CD4-positive, alpha-beta memory T cell (primary cell): Measurements from ENCODE around the gene HTR7. TPM values are rescaled to one million over a fixed set of nuclear protein-coding genes. Genes with fewer than 3 reads are reported as not detected.

ENCODE experiments used
- CTCF ChIA-PET: fragments of 350-600 bp; sonication (Branson Sonifier 250); formaldehyde crosslinking; loops from one replicate; lab custom pipeline; 2021; ENCODE audit warnings: inconsistent platforms; ENCODE audit not compliant: partially characterized antibody; lab: Charles Lee
- POLR2A ChIA-PET: fragments of 350-600 bp; sonication (Branson Sonifier 250); formaldehyde crosslinking; loops from one replicate; lab custom pipeline; 2021; ENCODE audit not compliant: partially characterized antibody; lab: Charles Lee
- DNase-seq, 5 donors: peaks; one replicate each; pipeline versions ENCODE4 v3.0.0 to v3.0.0-alpha.2; 2020 to 2022; ENCODE audit warnings: mixed read lengths in 1 of 5
- H3K27ac ChIP-seq: one replicate; pipeline ENCODE4 v1.7.0; 2013; ENCODE audit warnings: low read depth, low read length
- H3K27me3 ChIP-seq: 2 replicates; pipeline ENCODE4 v1.7.0; 2013; ENCODE audit warnings: mild to moderate bottlenecking, low read length, moderate library complexity; ENCODE audit not compliant: insufficient read depth
- H3K36me3 ChIP-seq: 2 replicates; pipeline ENCODE4 v1.7.0; 2013; ENCODE audit warnings: mild to moderate bottlenecking, low read length, moderate library complexity; ENCODE audit not compliant: insufficient read depth
- H3K4me1 ChIP-seq: 2 replicates; pipeline ENCODE4 v1.7.0; 2013; ENCODE audit warnings: mild to moderate bottlenecking, low read length, moderate library complexity; ENCODE audit not compliant: insufficient read depth
- H3K4me3 ChIP-seq, 2 donors: one replicate each; pipeline ENCODE4 v1.7.0; 2013; ENCODE audit warnings: low read length in 2 of 2, mild to moderate bottlenecking in 1 of 2
- H3K9me3 ChIP-seq, 2 donors: one replicate each; pipeline ENCODE4 v1.7.0; 2013; ENCODE audit warnings: low read length in 2 of 2, control low read depth in 1 of 2; ENCODE audit not compliant: control insufficient read depth in 1 of 2
- H3K27ac Mint-ChIP-seq, 7 donors: one replicate each; pipeline ENCODE4 v1.8.0; 2020 to 2021; ENCODE audit warnings: mixed read lengths in 7 of 7, mild to moderate bottlenecking in 6 of 7, inconsistent platforms in 3 of 7, moderate library complexity in 3 of 7
- H3K27me3 Mint-ChIP-seq, 2 donors: one replicate each; pipeline ENCODE4 v1.8.0; 2020 to 2021; ENCODE audit warnings: mixed read lengths in 2 of 2
- H3K36me3 Mint-ChIP-seq, 2 donors: one replicate each; pipeline ENCODE4 v1.8.0; 2020 to 2021; ENCODE audit warnings: mixed read lengths in 2 of 2, inconsistent platforms in 1 of 2, mild to moderate bottlenecking in 1 of 2
- H3K4me1 Mint-ChIP-seq, 4 donors: one replicate each; pipeline ENCODE4 v1.8.0; 2020 to 2021; ENCODE audit warnings: mixed read lengths in 4 of 4, mild to moderate bottlenecking in 1 of 4
- H3K4me3 Mint-ChIP-seq, 8 donors: one replicate each; pipeline ENCODE4 v1.8.0; 2020 to 2021; ENCODE audit warnings: mixed read lengths in 8 of 8, mild to moderate bottlenecking in 7 of 8, moderate library complexity in 6 of 8, inconsistent platforms in 3 of 8
- H3K9me3 Mint-ChIP-seq, 8 donors: one replicate each; pipeline ENCODE4 v1.8.0; 2020 to 2021; ENCODE audit warnings: mixed read lengths in 8 of 8, mild to moderate bottlenecking in 5 of 8, inconsistent platforms in 3 of 8, moderate library complexity in 1 of 8
- intact Hi-C: fragments of 100-400 bp; cut with micrococcal nuclease; formaldehyde crosslinking; loops from one replicate; pipeline ENCODE4 v1.15.1; 2023
- polyA plus RNA-seq, 2 donors: library from polyadenylated mRNA; unstranded; fragments of 300-500 nt; fragmentation: Illumina TruSeq; gene quantifications; one replicate each; pipeline ENCODE4 v1.2.3, GENCODE V29; 2021
- total RNA-seq, 2 experiments: library from RNA; stranded (reverse); gene quantifications; one replicate each; pipeline ENCODE4 v1.2.3, GENCODE V29; 2021

HTR7 gene
- total and polyA plus RNA-seq, 4 experiments from 2014 or later: not detected

- no peaks in the 10 kb centered on the region for H3K9me3 ChIP-seq
- no peak overlapping the region for H3K27ac ChIP-seq
- H3K27me3 Mint-ChIP-seq: peaks cover 14% of the 10 kb centered on the region in 2 donors
- DNase-seq: peak; percentile 16 to 45 (median 29)
- no peaks in the 10 kb centered on the region for H3K9me3 Mint-ChIP-seq
- H3K36me3 Mint-ChIP-seq: no peaks in the 10 kb centered on the region
- intact Hi-C loops: loop anchor here (1.0 to 5.0 kb wide), 3 partner anchors 112 to 501 kb away; partner anchors contain the start of gene RPP30
- H3K27me3 ChIP-seq: no peaks in the 10 kb centered on the region
- H3K4me1 Mint-ChIP-seq: no peaks in the 10 kb centered on the region
- H3K4me1 ChIP-seq: no peaks in the 10 kb centered on the region
- ChIA-PET CTCF (interaction anchor here (0.8 to 1.9 kb wide), 6 partner anchors 9 to 499 kb away, joined by 3 to 10 read pairs (median 3); no protein-coding TSS in a partner anchor), POLR2A (no interaction called here)
- no peak overlapping the region for H3K27ac Mint-ChIP-seq
- H3K36me3 ChIP-seq: no peaks in the 10 kb centered on the region
- no peak overlapping the region for H3K4me3 ChIP-seq
- no peak overlapping the region for H3K4me3 Mint-ChIP-seq
Measured at GRCh38 chr10:90751107-90751997, 106.5 kb downstream of the HTR7 start.

GRCh38 chr10:90746829-90747228, 111.0 kb downstream of the HTR7 start:
- no peak overlapping the region for H3K27ac Mint-ChIP-seq
- Histone ChIP-seq H3K27ac (no peak overlapping the region), H3K9me3 (no peaks in the 10 kb centered on the region), H3K4me3 (no peak overlapping the region), H3K36me3 (no peaks in the 10 kb centered on the region), H3K4me1 (no peaks in the 10 kb centered on the region), H3K27me3 (no peaks in the 10 kb centered on the region)
- no peaks in the 10 kb centered on the region for H3K9me3 Mint-ChIP-seq
- DNase-seq: no peak
- ChIA-PET POLR2A (no interaction called here), CTCF (interaction anchor here (1.3 kb wide), 2 partner anchors 9 kb away, joined by 3 read pairs; no protein-coding TSS in a partner anchor)
- no peaks in the 10 kb centered on the region for H3K4me1 Mint-ChIP-seq
- no peaks in the 10 kb centered on the region for H3K36me3 Mint-ChIP-seq
- no peak overlapping the region for H3K4me3 Mint-ChIP-seq
- H3K27me3 Mint-ChIP-seq: peaks cover 16 to 17% of the 10 kb centered on the region in 2 donors
- intact Hi-C loops: no loop called here

GRCh38 chr10:90745565-90745964, 112.3 kb downstream of the HTR7 start:
- ChIA-PET CTCF (interaction anchor here (1.3 kb wide), 1 partner anchor 15 kb away, joined by 3 read pairs; no protein-coding TSS in a partner anchor), POLR2A (no interaction called here)
- intact Hi-C loops: no loop called here
- H3K36me3 ChIP-seq: no peaks in the 10 kb centered on the region
- Mint-ChIP-seq H3K27ac (no peak overlapping the region), H3K27me3 (peaks cover 11 to 15% of the 10 kb centered on the region in 2 donors), H3K9me3 (no peaks in the 10 kb centered on the region), H3K4me3 (no peak overlapping the region), H3K4me1 (no peaks in the 10 kb centered on the region), H3K36me3 (no peaks in the 10 kb centered on the region)
- no peak overlapping the region for H3K27ac ChIP-seq
- H3K27me3 ChIP-seq: no peaks in the 10 kb centered on the region
- H3K9me3 ChIP-seq: no peaks in the 10 kb centered on the region
- H3K4me3 ChIP-seq: no peak overlapping the region
- no peaks in the 10 kb centered on the region for H3K4me1 ChIP-seq
- DNase-seq: no peak

GRCh38 chr10:90743291-90743690, 114.5 kb downstream of the HTR7 start:
- Mint-ChIP-seq H3K9me3 (no peaks in the 10 kb centered on the region), H3K36me3 (no peaks in the 10 kb centered on the region), H3K27me3 (peaks cover 9 to 11% of the 10 kb centered on the region in 2 donors), H3K27ac (no peak overlapping the region), H3K4me3 (peak overlapping the region in 1 of 8 donors; percentile 66), H3K4me1 (no peaks in the 10 kb centered on the region)
- no peak for DNase-seq
- Histone ChIP-seq H3K9me3 (no peaks in the 10 kb centered on the region), H3K36me3 (no peaks in the 10 kb centered on the region), H3K4me3 (no peak overlapping the region), H3K27me3 (no peaks in the 10 kb centered on the region), H3K27ac (no peak overlapping the region), H3K4me1 (no peaks in the 10 kb centered on the region)
- CTCF ChIA-PET: interaction anchor here (1.2 kb wide), 1 partner anchor 20 kb away, joined by 3 read pairs; no protein-coding TSS in a partner anchor
- intact Hi-C loops: no loop called here
- POLR2A ChIA-PET: no interaction called here

- no peaks in the 10 kb centered on the region for H3K4me1 ChIP-seq
- H3K9me3 Mint-ChIP-seq: no peaks in the 10 kb centered on the region
- ChIA-PET POLR2A (no interaction called here), CTCF (interaction anchor here (1.5 kb wide), 1 partner anchor 9 kb away, joined by 3 read pairs; no protein-coding TSS in a partner anchor)
- no peak overlapping the region for H3K4me3 ChIP-seq
- H3K4me3 Mint-ChIP-seq: no peak overlapping the region
- no peaks in the 10 kb centered on the region for H3K9me3 ChIP-seq
- H3K27me3 Mint-ChIP-seq: peaks cover 6 to 7% of the 10 kb centered on the region in 2 donors
- DNase-seq: no peak
- H3K27me3 ChIP-seq: no peaks in the 10 kb centered on the region
- H3K27ac Mint-ChIP-seq: no peak overlapping the region
- H3K36me3 Mint-ChIP-seq: no peaks in the 10 kb centered on the region
- intact Hi-C loops: no loop called here
- no peaks in the 10 kb centered on the region for H3K36me3 ChIP-seq
- no peak overlapping the region for H3K27ac ChIP-seq
- no peaks in the 10 kb centered on the region for H3K4me1 Mint-ChIP-seq
Measured at GRCh38 chr10:90741926-90742565, 115.8 kb downstream of the HTR7 start.

GRCh38 chr10:90740265-90740664, 117.6 kb downstream of the HTR7 start:
- H3K9me3 ChIP-seq: no peaks in the 10 kb centered on the region
- Mint-ChIP-seq H3K9me3 (no peaks in the 10 kb centered on the region), H3K4me3 (no peak overlapping the region), H3K4me1 (no peaks in the 10 kb centered on the region), H3K27me3 (peaks cover 5 to 6% of the 10 kb centered on the region in 2 donors), H3K27ac (no peak overlapping the region), H3K36me3 (no peaks in the 10 kb centered on the region)
- ChIA-PET POLR2A (no interaction called here), CTCF (no interaction called here)
- H3K4me1 ChIP-seq: no peaks in the 10 kb centered on the region
- DNase-seq: no peak
- no peaks in the 10 kb centered on the region for H3K27me3 ChIP-seq
- intact Hi-C loops: no loop called here
- H3K27ac ChIP-seq: no peak overlapping the region
- no peak overlapping the region for H3K4me3 ChIP-seq
- H3K36me3 ChIP-seq: no peaks in the 10 kb centered on the region

GRCh38 chr10:90738885-90739284, 119.0 kb downstream of the HTR7 start:
- Mint-ChIP-seq H3K4me1 (no peaks in the 10 kb centered on the region), H3K9me3 (no peaks in the 10 kb centered on the region)
- no peaks in the 10 kb centered on the region for H3K36me3 ChIP-seq

More at GRCh38 chr10:90738885-90739284, 119.0 kb downstream of the HTR7 start:
- Histone ChIP-seq H3K4me1 (no peaks in the 10 kb centered on the region), H3K27me3 (no peaks in the 10 kb centered on the region), H3K4me3 (no peak overlapping the region), H3K9me3 (no peaks in the 10 kb centered on the region), H3K27ac (no peak overlapping the region)
- Mint-ChIP-seq H3K27ac (no peak overlapping the region), H3K4me3 (no peak overlapping the region), H3K36me3 (no peaks in the 10 kb centered on the region), H3K27me3 (peaks cover 5 to 6% of the 10 kb centered on the region in 2 donors)
- ChIA-PET CTCF (no interaction called here), POLR2A (no interaction called here)
- intact Hi-C loops: no loop called here
- DNase-seq: no peak
